ENCODE measurements around the gene RSAD1. TPM values are rescaled to one million over a fixed set of nuclear protein-coding genes. Genes with fewer than 3 reads are reported as not detected.

RSAD1 gene
- total RNA-seq, 4 donors from 2014 or later = 27.3 to 41.3 (median 30.1) TPM

DNA sequence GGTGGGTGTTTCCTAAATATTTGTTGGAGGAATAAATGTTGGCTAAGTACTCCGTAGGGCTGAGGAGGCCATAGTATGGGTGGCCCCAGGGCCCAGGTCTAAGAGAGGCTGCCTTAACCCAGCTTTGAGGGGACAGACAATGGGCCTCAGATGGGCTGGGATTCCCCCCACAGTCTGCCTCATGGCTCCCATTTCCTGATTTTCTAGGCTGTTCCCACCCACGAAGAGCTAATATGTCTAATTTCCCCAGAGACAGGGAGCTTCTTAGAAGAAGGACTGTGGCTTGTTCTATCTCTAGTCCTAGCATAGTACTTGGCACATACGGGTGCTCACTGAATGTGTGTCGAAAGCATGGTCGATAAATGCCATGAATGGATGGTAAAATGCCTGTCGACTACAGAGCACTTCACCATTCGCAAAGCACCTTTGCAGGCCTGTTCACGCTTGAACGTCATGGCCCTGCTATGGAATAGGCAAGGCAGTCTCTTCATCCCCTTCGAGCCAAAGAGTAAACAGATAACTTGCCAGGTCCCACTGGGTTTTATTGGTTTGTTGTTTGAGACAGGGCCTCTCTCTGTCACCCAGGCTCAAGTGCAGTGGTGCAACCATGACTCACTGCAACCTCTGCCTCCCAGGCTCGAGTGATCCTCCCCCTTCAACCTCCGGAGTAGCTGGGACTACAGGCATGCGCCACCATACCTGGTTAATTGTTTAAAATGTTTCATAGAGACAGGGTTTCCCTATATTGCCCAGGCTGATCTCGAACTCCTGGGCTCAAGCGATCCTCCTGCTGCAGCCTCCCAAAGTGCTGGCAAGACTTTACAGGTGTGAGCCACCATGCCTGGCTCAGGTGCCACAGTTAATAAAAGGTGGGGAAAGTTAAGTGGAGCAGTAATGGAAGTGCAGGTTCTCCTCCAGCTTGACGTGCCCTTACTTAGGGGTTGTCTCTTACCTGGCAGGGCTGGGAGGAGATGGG is 19.7 kb upstream of the RSAD1 start:
- peaks cover 6% of the 10 kb centered on the region for H3K4me1 ChIP-seq
- TF ChIP-seq POLR2A (IDR thresholded peaks at IDR 0.05) (no peak), EP300 (IDR thresholded peaks at IDR 0.05) (no peak), POLR2AphosphoS5 (IDR thresholded peaks at IDR 0.05) (no peak), CTCF (IDR thresholded peaks at IDR 0.05) (no peak)
- no peak for DNase-seq (ENCODE audit: low spot score in 2 of 2)
- no peak overlapping the region for H3K4me3 ChIP-seq
- 68% methylated on average over 14 of the region's 16 CpGs for WGBS
- H3K9me3 ChIP-seq = no peaks in the 10 kb centered on the region
- peak overlapping the region; percentile 27 for H3K27ac ChIP-seq
- no peaks in the 10 kb centered on the region for H3K27me3 ChIP-seq
- H3K36me3 ChIP-seq = peaks cover 24% of the 10 kb centered on the region

- no peak overlapping the region for H3K27ac ChIP-seq
- H3K27me3 ChIP-seq = no peaks in the 10 kb centered on the region
- H3K4me1 ChIP-seq = peaks cover 6% of the 10 kb centered on the region
- no peaks in the 10 kb centered on the region for H3K9me3 ChIP-seq
- TF ChIP-seq CTCF (IDR thresholded peaks at IDR 0.05) = no peak
- DNase-seq (ENCODE audit: low spot score in 2 of 2) = no peak
- WGBS = 94% methylated on average over 4 of the region's 4 CpGs
- H3K36me3 ChIP-seq = peaks cover 24% of the 10 kb centered on the region
- no peak overlapping the region for H3K4me3 ChIP-seq
Observed at GRCh38 chr17:50459756-50460155, 18.9 kb upstream of the RSAD1 start.

GRCh38 chr17:50460831-50461526 is 17.7 kb upstream of the RSAD1 start:
- WGBS = 95% methylated on average over 8 of the region's 9 CpGs
- no peak for DNase-seq (ENCODE audit: low spot score in 2 of 2)

GRCh38 chr17:50461550-50462132 is 17.0 kb upstream of the RSAD1 start:
- peaks cover 9% of the 10 kb centered on the region for H3K4me1 ChIP-seq
- DNase-seq (ENCODE audit: low spot score in 2 of 2) = no peak
- H3K9me3 ChIP-seq = no peaks in the 10 kb centered on the region
- no peak overlapping the region for H3K4me3 ChIP-seq
- H3K27ac ChIP-seq = no peak overlapping the region
- no peaks in the 10 kb centered on the region for H3K27me3 ChIP-seq
- TF ChIP-seq CTCF (IDR thresholded peaks at IDR 0.05) (no peak), POLR2AphosphoS5 (IDR thresholded peaks at IDR 0.05) (no peak), POLR2A (IDR thresholded peaks at IDR 0.05) (no peak), EP300 (IDR thresholded peaks at IDR 0.05) (no peak)
- WGBS = 90% methylated on average over 14 of the region's 14 CpGs
- H3K36me3 ChIP-seq = peaks cover 24% of the 10 kb centered on the region

More at GRCh38 chr17:50460831-50461526, 17.7 kb upstream of the RSAD1 start:
- no peaks in the 10 kb centered on the region for H3K9me3 ChIP-seq
- H3K27ac ChIP-seq = no peak overlapping the region
- H3K4me1 ChIP-seq = peaks cover 6% of the 10 kb centered on the region
- no peak for TF ChIP-seq POLR2AphosphoS5 (IDR thresholded peaks at IDR 0.05)
- no peak for TF ChIP-seq CTCF (IDR thresholded peaks at IDR 0.05)
- TF ChIP-seq POLR2A (IDR thresholded peaks at IDR 0.05) = no peak
- TF ChIP-seq EP300 (IDR thresholded peaks at IDR 0.05) = no peak
- H3K4me3 ChIP-seq = no peak overlapping the region
- peaks cover 24% of the 10 kb centered on the region for H3K36me3 ChIP-seq
- no peaks in the 10 kb centered on the region for H3K27me3 ChIP-seq

GRCh38 chr17:50462446-50462845 is 16.2 kb upstream of the RSAD1 start:
- TF ChIP-seq POLR2AphosphoS5 (IDR thresholded peaks at IDR 0.05) = no peak
- TF ChIP-seq POLR2A (IDR thresholded peaks at IDR 0.05) = no peak
- TF ChIP-seq EP300 (IDR thresholded peaks at IDR 0.05) = no peak
- no peak for TF ChIP-seq CTCF (IDR thresholded peaks at IDR 0.05)
- Histone ChIP-seq H3K4me3 (no peak overlapping the region), H3K9me3 (no peaks in the 10 kb centered on the region), H3K4me1 (peaks cover 12% of the 10 kb centered on the region), H3K27me3 (no peaks in the 10 kb centered on the region), H3K27ac (no peak overlapping the region), H3K36me3 (peaks cover 24% of the 10 kb centered on the region)
- WGBS = 83% methylated on average over 8 of the region's 9 CpGs
- DNase-seq (ENCODE audit: low spot score in 2 of 2) = no peak

Measured in suprapubic skin (tissue), 4 donors.